Right lung (tissue), 5 donors: Measurements from ENCODE around the gene RARB. TPM values are rescaled to one million over a fixed set of nuclear protein-coding genes. Genes with fewer than 3 reads are reported as not detected.

Experiments used
- DNase-seq, 2 donors: peaks; one replicate each; pipeline ENCODE4 v3.0.0-alpha.2; 2013
- polyA plus RNA-seq, 5 donors: library from polyadenylated mRNA; unstranded; fragments of 120-200 nt; gene quantifications; one replicate each; pipeline versions ENCODE4 v1.2.1 to v1.2.3, GENCODE V29; 2013; ENCODE audit warnings: inconsistent platforms in 1 of 5, low replicate concordance in 1 of 5; ENCODE audit not compliant: insufficient read length in 5 of 5, insufficient read depth in 1 of 5

RARB gene
- polyA plus RNA-seq, 5 donors = 24.8 to 42.4 (median 34.8) TPM

GRCh38 chr3:25593001-25593400 lies 164.9 kb downstream of the RARB start:
- peak in 1 of 2 donors; percentile 41 for DNase-seq

GRCh38 chr3:25594007-25594502 lies 166.0 kb downstream of the RARB start:
- peak; percentile 56 to 63 for DNase-seq

- no peak for DNase-seq
Observed at GRCh38 chr3:25597535-25598101, 169.6 kb downstream of the RARB start.

GRCh38 chr3:25603703-25604102 lies 175.6 kb downstream of the RARB start:
- DNase-seq = no peak

- no peak for DNase-seq
Observed at GRCh38 chr3:25604107-25604805, 176.2 kb downstream of the RARB start.

- no peak for DNase-seq
Observed at GRCh38 chr3:25610167-25610566, 182.1 kb downstream of the RARB start.

- DNase-seq = no peak
Observed at GRCh38 chr3:25610779-25611178, 182.7 kb downstream of the RARB start.

GRCh38 chr3:25611193-25611592 lies 183.1 kb downstream of the RARB start:
- no peak for DNase-seq

- no peak for DNase-seq
Observed at GRCh38 chr3:25618028-25618427, 190.0 kb downstream of the RARB start.

GRCh38 chr3:25619382-25619781 lies 191.3 kb downstream of the RARB start:
- no peak for DNase-seq

- DNase-seq = no peak
Observed at GRCh38 chr3:25620493-25620892, 192.4 kb downstream of the RARB start.

- DNase-seq = no peak
Observed at GRCh38 chr3:25621087-25621486, 193.0 kb downstream of the RARB start.

- DNase-seq = no peak
Observed at GRCh38 chr3:25631989-25632388, 203.9 kb downstream of the RARB start.

- no peak for DNase-seq
Observed at GRCh38 chr3:25633919-25634318, 205.9 kb downstream of the RARB start.

GRCh38 chr3:25635038-25635437 lies 207.0 kb downstream of the RARB start:
- DNase-seq = no peak

Other genes starting within 250 kb of the RARB start
- gene TOP2B, start 236.6 kb downstream of the RARB start, polyA plus RNA-seq = 100 to 1,000 TPM; 199 to 341 (median 295) TPM